ENCODE results near the gene TTC3.
A peak's percentile ranks its signal among the peaks of the same experiment; 100 is the strongest.

TTC3 gene

GRCh38 chr21:37059181-37059580 lies 13.9 kb upstream of the TTC3 start:
- no peak for DNase-seq (ENCODE audit: low spot score)

- DNase-seq (ENCODE audit: low spot score) = peak; percentile 57
Observed at GRCh38 chr21:37060296-37060695, 12.8 kb upstream of the TTC3 start.

GRCh38 chr21:37061926-37062592 lies 11.0 kb upstream of the TTC3 start:
- no peak for DNase-seq (ENCODE audit: low spot score)

- no peak for DNase-seq (ENCODE audit: low spot score)
Observed at GRCh38 chr21:37062593-37062935, 10.5 kb upstream of the TTC3 start.

GRCh38 chr21:37063433-37063832 lies 9.6 kb upstream of the TTC3 start:
- DNase-seq (ENCODE audit: low spot score) = no peak

GRCh38 chr21:37064841-37065240 lies 8.2 kb upstream of the TTC3 start:
- no peak for DNase-seq (ENCODE audit: low spot score)

- no peak for DNase-seq (ENCODE audit: low spot score)
Observed at GRCh38 chr21:37065561-37066177, 7.4 kb upstream of the TTC3 start.

- DNase-seq (ENCODE audit: low spot score) = peak; percentile 66
Observed at GRCh38 chr21:37071561-37072273, 1.3 kb upstream of the TTC3 start.

GRCh38 chr21:37072274-37072987 lies 623 bp upstream of the TTC3 start:
- peak; percentile 88 for DNase-seq (ENCODE audit: low spot score)

GRCh38 chr21:37073417-37074196 lies 553 bp downstream of the TTC3 start:
- peak; percentile 67 for DNase-seq (ENCODE audit: low spot score)

- no peak for DNase-seq (ENCODE audit: low spot score)
Observed at GRCh38 chr21:37074197-37074510, 1.1 kb downstream of the TTC3 start.

GRCh38 chr21:37074546-37074945 lies 1.5 kb downstream of the TTC3 start:
- no peak for DNase-seq (ENCODE audit: low spot score)

- no peak for DNase-seq (ENCODE audit: low spot score)
Observed at GRCh38 chr21:37075214-37075770, 2.2 kb downstream of the TTC3 start.

- DNase-seq (ENCODE audit: low spot score) = no peak
Observed at GRCh38 chr21:37076087-37076850, 3.2 kb downstream of the TTC3 start.

- DNase-seq (ENCODE audit: low spot score) = no peak
Observed at GRCh38 chr21:37077403-37077802, 4.3 kb downstream of the TTC3 start.

- no peak for DNase-seq (ENCODE audit: low spot score)
Observed at GRCh38 chr21:37079211-37079824, 6.3 kb downstream of the TTC3 start.

- DNase-seq (ENCODE audit: low spot score) = no peak
Observed at GRCh38 chr21:37082375-37082774, 9.3 kb downstream of the TTC3 start.

GRCh38 chr21:37082856-37083528 lies 9.9 kb downstream of the TTC3 start:
- no peak for DNase-seq (ENCODE audit: low spot score)

- DNase-seq (ENCODE audit: low spot score) = no peak
Observed at GRCh38 chr21:37085726-37086125, 12.7 kb downstream of the TTC3 start.

GRCh38 chr21:37087188-37087587 lies 14.1 kb downstream of the TTC3 start:
- DNase-seq (ENCODE audit: low spot score) = peak; percentile 48
